Islet precursor cell (in vitro differentiated cells): ENCODE measurements around the gene CYFIP2.
A peak's percentile ranks its signal among the peaks of the same experiment; 100 is the strongest.

Experiments used
- DNase-seq: peaks from one replicate; pipeline ENCODE4 v3.0.0-alpha.2; 2018

Gene CYFIP2

GRCh38 chr5:157362012-157362411, 96.1 kb downstream of the CYFIP2 start:
- peak; percentile 29 for DNase-seq

GRCh38 chr5:157362502-157362901, 96.6 kb downstream of the CYFIP2 start:
- no peak for DNase-seq

- peak; percentile 46 for DNase-seq
These were observed 97.1 kb downstream of the CYFIP2 start for GRCh38 chr5:157362982-157363381.

- DNase-seq: no peak
These were observed 99.8 kb downstream of the CYFIP2 start for GRCh38 chr5:157365732-157366131.

- peak; percentile 86 for DNase-seq
These were observed 101.1 kb downstream of the CYFIP2 start for GRCh38 chr5:157366741-157367674.

GRCh38 chr5:157369507-157369906, 103.6 kb downstream of the CYFIP2 start:
- DNase-seq: peak; percentile 40

- DNase-seq: peak; percentile 91
These were observed 105.0 kb downstream of the CYFIP2 start for GRCh38 chr5:157370967-157371366.

GRCh38 chr5:157371655-157372471, 105.9 kb downstream of the CYFIP2 start:
- no peak for DNase-seq

- DNase-seq: no peak
These were observed 106.5 kb downstream of the CYFIP2 start for GRCh38 chr5:157372472-157372822.

- peak; percentile 56 for DNase-seq
These were observed 112.6 kb downstream of the CYFIP2 start for GRCh38 chr5:157378509-157378908.

GRCh38 chr5:157379983-157380382, 114.1 kb downstream of the CYFIP2 start:
- DNase-seq: peak; percentile 68

- peak; percentile 25 for DNase-seq
These were observed 115.8 kb downstream of the CYFIP2 start for GRCh38 chr5:157381746-157382145.

GRCh38 chr5:157382996-157383800, 117.3 kb downstream of the CYFIP2 start:
- DNase-seq: peak; percentile 35

GRCh38 chr5:157384971-157385709, 119.2 kb downstream of the CYFIP2 start:
- DNase-seq: peak; percentile 99

GRCh38 chr5:157387041-157387563, 121.2 kb downstream of the CYFIP2 start:
- no peak for DNase-seq

- no peak for DNase-seq
These were observed 121.8 kb downstream of the CYFIP2 start for GRCh38 chr5:157387683-157388093.

- DNase-seq: no peak
These were observed 122.3 kb downstream of the CYFIP2 start for GRCh38 chr5:157388111-157388710.

GRCh38 chr5:157389103-157389502, 123.2 kb downstream of the CYFIP2 start:
- no peak for DNase-seq

- no peak for DNase-seq
These were observed 124.2 kb downstream of the CYFIP2 start for GRCh38 chr5:157390133-157390532.

GRCh38 chr5:157390551-157391297, 124.8 kb downstream of the CYFIP2 start:
- DNase-seq: peak; percentile 95

GRCh38 chr5:157398305-157398704, 132.4 kb downstream of the CYFIP2 start:
- DNase-seq: no peak
